ENCODE data around the gene PRUNE2. TPM values are rescaled to one million over a fixed set of nuclear protein-coding genes. Genes with fewer than 3 reads are reported as not detected.

The PRUNE2 gene
- polyA plus RNA-seq, 1 donor (not counting 4 experiments of a cell fraction or from before 2014, with no cell fraction given), result 0.41 TPM

DNA sequence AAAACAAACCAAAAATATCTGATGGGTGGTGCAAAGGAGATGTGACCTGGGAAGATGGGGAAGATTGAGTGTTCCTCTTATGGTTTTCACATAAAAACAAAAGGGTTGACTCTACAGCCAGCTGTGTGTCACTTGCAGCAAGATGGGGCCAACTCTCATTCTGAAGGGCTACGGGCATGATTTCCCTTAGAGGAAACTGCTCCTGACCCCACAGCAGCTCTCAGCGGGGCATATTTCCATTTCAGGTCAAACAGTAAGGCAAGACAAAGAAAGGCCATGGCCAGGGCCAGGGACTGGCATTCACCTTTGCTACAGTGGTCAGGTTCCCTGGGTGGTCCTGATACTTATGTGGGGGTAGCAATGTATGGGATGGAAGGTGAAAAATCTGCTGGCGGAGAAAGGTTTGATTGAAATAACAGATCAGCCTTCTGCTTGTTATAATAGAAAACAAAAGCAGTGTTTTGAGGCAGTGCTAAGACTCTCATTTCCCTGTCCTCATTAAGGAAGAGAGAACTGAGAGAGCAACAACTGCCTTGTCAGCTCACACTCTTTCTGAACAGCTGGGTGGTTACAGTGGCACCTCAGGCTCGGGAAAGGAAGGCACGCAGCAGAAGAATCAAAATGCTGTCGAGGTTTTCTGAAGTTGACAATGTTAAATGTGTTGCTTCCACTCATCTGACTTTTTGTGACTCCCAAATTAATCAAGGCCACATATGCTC lies 262.4 kb downstream of the PRUNE2 start:
- no peak for FAIRE-seq
- dilution Hi-C loops (cut with MboI; ENCODE audit: extremely low pct_ligation_motif_present, low sequenced_read_pairs), result no loop called here
- no peak overlapping the region for H3K27ac ChIP-seq (ENCODE audit: control insufficient read depth, insufficient read depth, low read length)

DNA sequence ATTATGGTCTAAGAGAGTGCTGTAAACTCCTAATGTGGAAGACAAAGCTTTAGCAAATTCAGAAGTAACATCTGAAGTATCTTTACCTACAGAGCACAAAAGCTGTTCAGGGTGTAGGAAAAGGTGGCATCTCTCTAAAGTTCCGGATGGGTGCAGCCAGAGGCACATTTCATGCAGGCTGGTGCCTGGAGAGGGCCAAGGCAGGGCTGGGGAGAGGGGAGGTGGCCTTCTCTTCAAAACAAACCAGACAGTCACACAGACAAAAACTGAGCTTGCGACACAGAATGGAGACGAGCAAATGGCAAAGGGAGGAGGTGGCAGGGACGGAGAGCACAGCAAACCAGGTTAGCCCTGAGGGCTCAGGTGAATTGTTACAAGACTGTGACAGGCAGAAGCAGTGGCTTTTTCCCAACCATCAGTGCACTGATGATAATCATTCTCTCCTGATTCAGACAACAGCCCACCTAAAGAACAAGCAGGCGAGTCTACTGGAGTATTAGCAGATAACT lies 263.2 kb downstream of the PRUNE2 start:
- H3K4me3 ChIP-seq (ENCODE audit: control insufficient read depth in 2 of 3, extremely low read depth in 1 of 3, insufficient read depth in 2 of 3, low read depth in 1 of 3, low read length in 3 of 3), result no peak overlapping the region
- no peaks in the 10 kb centered on the region for H3K36me3 ChIP-seq (ENCODE audit: control insufficient read depth in 2 of 2, extremely low read depth in 1 of 2, insufficient read depth in 2 of 2, low read length in 2 of 2)
- no peak overlapping the region for H2AFZ ChIP-seq (ENCODE audit: control insufficient read depth, low read length)
- H3K9me3 ChIP-seq (ENCODE audit: control insufficient read depth, low read depth, low read length), result no peaks in the 10 kb centered on the region
- H3K27me3 ChIP-seq (ENCODE audit: control insufficient read depth, extremely low read depth, insufficient read depth, low read length), result no peaks in the 10 kb centered on the region
- H3K79me2 ChIP-seq (ENCODE audit: control insufficient read depth, insufficient read depth, low read length), result no peaks in the 10 kb centered on the region
- FAIRE-seq (no peak), DNase-seq (ENCODE audit: low read depth, low spot score) (no peak)
- H3K4me2 ChIP-seq (ENCODE audit: control insufficient read depth, extremely low read depth, insufficient read depth, low read depth, low read length), result no peak overlapping the region
- no peak overlapping the region for H3K27ac ChIP-seq (ENCODE audit: control insufficient read depth, insufficient read depth, low read length)
- no peak overlapping the region for H3K9ac ChIP-seq (ENCODE audit: control insufficient read depth, extremely low read depth, insufficient read depth, low read length)
- H4K20me1 ChIP-seq (ENCODE audit: control insufficient read depth, extremely low read depth, insufficient read depth, low read length), result no peaks in the 10 kb centered on the region
- TF ChIP-seq, protein P1, sequence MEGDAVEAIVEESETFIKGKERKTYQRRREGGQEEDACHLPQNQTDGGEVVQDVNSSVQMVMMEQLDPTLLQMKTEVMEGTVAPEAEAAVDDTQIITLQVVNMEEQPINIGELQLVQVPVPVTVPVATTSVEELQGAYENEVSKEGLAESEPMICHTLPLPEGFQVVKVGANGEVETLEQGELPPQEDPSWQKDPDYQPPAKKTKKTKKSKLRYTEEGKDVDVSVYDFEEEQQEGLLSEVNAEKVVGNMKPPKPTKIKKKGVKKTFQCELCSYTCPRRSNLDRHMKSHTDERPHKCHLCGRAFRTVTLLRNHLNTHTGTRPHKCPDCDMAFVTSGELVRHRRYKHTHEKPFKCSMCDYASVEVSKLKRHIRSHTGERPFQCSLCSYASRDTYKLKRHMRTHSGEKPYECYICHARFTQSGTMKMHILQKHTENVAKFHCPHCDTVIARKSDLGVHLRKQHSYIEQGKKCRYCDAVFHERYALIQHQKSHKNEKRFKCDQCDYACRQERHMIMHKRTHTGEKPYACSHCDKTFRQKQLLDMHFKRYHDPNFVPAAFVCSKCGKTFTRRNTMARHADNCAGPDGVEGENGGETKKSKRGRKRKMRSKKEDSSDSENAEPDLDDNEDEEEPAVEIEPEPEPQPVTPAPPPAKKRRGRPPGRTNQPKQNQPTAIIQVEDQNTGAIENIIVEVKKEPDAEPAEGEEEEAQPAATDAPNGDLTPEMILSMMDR (optimal IDR thresholded peaks at IDR 0.05 in 1 of 3, IDR thresholded peaks at IDR 0.05 in 1 of 3, conservative IDR thresholded peaks at IDR 0.05 in 1 of 3; ENCODE audit: extremely low read depth in 1 of 3, insufficient read depth in 2 of 3, low read length in 3 of 3), result no peak
- TF ChIP-seq EZH2 (IDR thresholded peaks at IDR 0.05; ENCODE audit: low read length), result no peak
- no peaks in the 10 kb centered on the region for H3K4me1 ChIP-seq (ENCODE audit: control insufficient read depth, extremely low read depth, insufficient read depth, low read length)
- dilution Hi-C loops (cut with MboI; ENCODE audit: extremely low pct_ligation_motif_present, low sequenced_read_pairs), result no loop called here
- H3K9me1 ChIP-seq (ENCODE audit: control insufficient read depth, extremely low read depth, insufficient read depth, low read length), result no peaks in the 10 kb centered on the region

More for the DNA sequence above, 262.4 kb downstream of the PRUNE2 start:
- Histone ChIP-seq H3K4me1 (ENCODE audit: control insufficient read depth, extremely low read depth, insufficient read depth, low read length) (no peaks in the 10 kb centered on the region), H3K4me2 (ENCODE audit: control insufficient read depth, extremely low read depth, insufficient read depth, low read depth, low read length) (no peak overlapping the region), H3K79me2 (ENCODE audit: control insufficient read depth, insufficient read depth, low read length) (no peaks in the 10 kb centered on the region), H3K36me3 (ENCODE audit: control insufficient read depth in 2 of 2, extremely low read depth in 1 of 2, insufficient read depth in 2 of 2, low read length in 2 of 2) (no peaks in the 10 kb centered on the region), H3K9me1 (ENCODE audit: control insufficient read depth, extremely low read depth, insufficient read depth, low read length) (no peaks in the 10 kb centered on the region), H4K20me1 (ENCODE audit: control insufficient read depth, extremely low read depth, insufficient read depth, low read length) (no peaks in the 10 kb centered on the region), H3K9ac (ENCODE audit: control insufficient read depth, extremely low read depth, insufficient read depth, low read length) (no peak overlapping the region), H3K9me3 (ENCODE audit: control insufficient read depth, low read depth, low read length) (no peaks in the 10 kb centered on the region), H3K27me3 (ENCODE audit: control insufficient read depth, extremely low read depth, insufficient read depth, low read length) (no peaks in the 10 kb centered on the region), H3K4me3 (ENCODE audit: control insufficient read depth in 2 of 3, extremely low read depth in 1 of 3, insufficient read depth in 2 of 3, low read depth in 1 of 3, low read length in 3 of 3) (no peak overlapping the region), H2AFZ (ENCODE audit: control insufficient read depth, low read length) (no peak overlapping the region)
- no peak for DNase-seq (ENCODE audit: low read depth, low spot score)
- TF ChIP-seq, protein P1 (optimal IDR thresholded peaks at IDR 0.05 in 1 of 3, IDR thresholded peaks at IDR 0.05 in 1 of 3, conservative IDR thresholded peaks at IDR 0.05 in 1 of 3; ENCODE audit: extremely low read depth in 1 of 3, insufficient read depth in 2 of 3, low read length in 3 of 3), result no peak
- no peak for TF ChIP-seq EZH2 (IDR thresholded peaks at IDR 0.05; ENCODE audit: low read length)

Data from keratinocyte (primary cell).